ENCODE measurements around the gene CERS1.

- TF ChIP-seq ISL1 (CRISPR knock-in tag; IDR thresholded peaks at IDR 0.05) (no peak), OSR1 (CRISPR knock-in tag; IDR thresholded peaks at IDR 0.05) (no peak), RARB (CRISPR knock-in tag; IDR thresholded peaks at IDR 0.05) (no peak), CSDC2 (CRISPR knock-in tag; IDR thresholded peaks at IDR 0.05) (no peak), ZFP30 (CRISPR knock-in tag; IDR thresholded peaks at IDR 0.05) (no peak), SNAI2 (CRISPR knock-in tag; IDR thresholded peaks at IDR 0.05) (no peak), CSRNP3 (CRISPR knock-in tag; IDR thresholded peaks at IDR 0.05) (no peak), CREB5 (CRISPR knock-in tag; IDR thresholded peaks at IDR 0.05; ENCODE audit: low read depth) (no peak), ZNF70 (CRISPR knock-in tag; IDR thresholded peaks at IDR 0.05) (no peak), GLIS3 (CRISPR knock-in tag; IDR thresholded peaks at IDR 0.05) (no peak), ZFP3 (CRISPR knock-in tag; IDR thresholded peaks at IDR 0.05) (no peak), PPARA (CRISPR knock-in tag; IDR thresholded peaks at IDR 0.05; ENCODE audit: borderline replicate concordance) (no peak), TSHZ2 (CRISPR knock-in tag; IDR thresholded peaks at IDR 0.05) (no peak)
Measured at GRCh38 chr19:18861235-18861634, 34.7 kb downstream of the CERS1 start.
